Naive thymus-derived CD4-positive, alpha-beta T cell (primary cell): ENCODE data around the gene AEBP1. TPM values are rescaled to one million over a fixed set of nuclear protein-coding genes. Genes with fewer than 3 reads are reported as not detected.

Source experiments
- ATAC-seq: fragments of 150-1000 bp; cut with Tn5 transposase; 2 replicates; pipeline ENCODE4 v1.10.0; 2021; ENCODE audit warnings: mild to moderate bottlenecking, moderate library complexity
- CTCF ChIA-PET: fragments of 350-600 bp; sonication (Branson Sonifier 250); formaldehyde crosslinking; loops from one replicate; lab custom pipeline; 2021; ENCODE audit warnings: antibody characterized with exemption; lab: Charles Lee
- POLR2A ChIA-PET: fragments of 350-600 bp; sonication (Branson Sonifier 250); formaldehyde crosslinking; loops from one replicate; lab custom pipeline; 2021; ENCODE audit warnings: antibody characterized with exemption, inconsistent platforms; lab: Charles Lee
- DNase-seq, 9 donors: peaks; one replicate each; pipeline versions ENCODE4 v3.0.0 to v3.0.0-alpha.2; 2020 to 2022; ENCODE audit warnings: mixed read lengths in 1 of 9
- H3K27ac ChIP-seq: one replicate; pipeline ENCODE4 v1.7.0; 2013; ENCODE audit warnings: mild to moderate bottlenecking, low read depth, low read length, moderate library complexity
- H3K27me3 ChIP-seq, 2 donors: one replicate each; pipeline ENCODE4 v1.7.0; 2013; ENCODE audit warnings: low read length in 2 of 2, mild to moderate bottlenecking in 2 of 2, moderate library complexity in 2 of 2; ENCODE audit not compliant: control insufficient read depth in 2 of 2, insufficient read depth in 2 of 2
- H3K36me3 ChIP-seq, 3 experiments: 1 replicate in 2 of 3; 2 replicates in 1 of 3; pipeline ENCODE4 v1.7.0; 2013; ENCODE audit warnings: low read length in 3 of 3, mild to moderate bottlenecking in 3 of 3, moderate library complexity in 1 of 3; ENCODE audit not compliant: insufficient read depth in 3 of 3, control insufficient read depth in 2 of 3
- H3K4me1 ChIP-seq, 2 donors: one replicate each; pipeline ENCODE4 v1.7.0; 2013; ENCODE audit warnings: low read length in 2 of 2, mild to moderate bottlenecking in 2 of 2, moderate library complexity in 1 of 2; ENCODE audit not compliant: control insufficient read depth in 2 of 2, insufficient read depth in 2 of 2
- H3K4me3 ChIP-seq: 2 replicates; pipeline ENCODE4 v1.7.0; 2013; ENCODE audit warnings: mild to moderate bottlenecking, low read length
- H3K9me3 ChIP-seq, 3 experiments: 1 replicate in 2 of 3; 2 replicates in 1 of 3; pipeline ENCODE4 v1.7.0; 2013; ENCODE audit warnings: low read length in 3 of 3; ENCODE audit not compliant: control insufficient read depth in 2 of 3
- H3K27ac Mint-ChIP-seq, 9 donors: one replicate each; pipeline ENCODE4 v1.8.0; 2020 to 2022; ENCODE audit warnings: mixed read lengths in 9 of 9, mild to moderate bottlenecking in 8 of 9, moderate library complexity in 5 of 9, inconsistent platforms in 2 of 9
- H3K27me3 Mint-ChIP-seq, 5 donors: one replicate each; pipeline ENCODE4 v1.8.0; 2021 to 2022; ENCODE audit warnings: mixed read lengths in 5 of 5, mild to moderate bottlenecking in 1 of 5
- H3K36me3 Mint-ChIP-seq, 5 donors: one replicate each; pipeline ENCODE4 v1.8.0; 2020 to 2022; ENCODE audit warnings: mixed read lengths in 5 of 5, mild to moderate bottlenecking in 3 of 5, inconsistent platforms in 1 of 5
- H3K4me1 Mint-ChIP-seq, 7 donors: one replicate each; pipeline ENCODE4 v1.8.0; 2020 to 2022; ENCODE audit warnings: mixed read lengths in 7 of 7, mild to moderate bottlenecking in 3 of 7, inconsistent platforms in 1 of 7
- H3K4me3 Mint-ChIP-seq, 10 donors: one replicate each; pipeline ENCODE4 v1.8.0; 2020 to 2022; ENCODE audit warnings: mild to moderate bottlenecking in 10 of 10, mixed read lengths in 10 of 10, moderate library complexity in 6 of 10, inconsistent platforms in 2 of 10
- H3K9me3 Mint-ChIP-seq, 11 donors: one replicate each; pipeline ENCODE4 v1.8.0; 2020 to 2022; ENCODE audit warnings: mixed read lengths in 11 of 11, mild to moderate bottlenecking in 4 of 11, inconsistent platforms in 1 of 11, moderate library complexity in 1 of 11
- intact Hi-C, 2 donors: fragments of 100-400 bp; cut with micrococcal nuclease; formaldehyde crosslinking; loops; one replicate each; pipeline ENCODE4 v1.15.1; 2023
- polyA plus RNA-seq, 2 donors: library from polyadenylated mRNA; unstranded; fragments of 300-500 nt; fragmentation: Illumina TruSeq; gene quantifications; one replicate each; pipeline ENCODE4 v1.2.3, GENCODE V29; 2021
- total RNA-seq, 6 experiments: library from RNA in 5 of 6; stranded (reverse) in 5 of 6; gene quantifications; 1 replicate in 5 of 6; 2 replicates in 1 of 6; pipeline ENCODE4 v1.2.3 and lab custom pipeline; 2021 to 2026

AEBP1 gene
- total and polyA plus RNA-seq, 7 experiments from 2014 or later, result 3.0 to 33.1 (median 13.5) TPM

DNA sequence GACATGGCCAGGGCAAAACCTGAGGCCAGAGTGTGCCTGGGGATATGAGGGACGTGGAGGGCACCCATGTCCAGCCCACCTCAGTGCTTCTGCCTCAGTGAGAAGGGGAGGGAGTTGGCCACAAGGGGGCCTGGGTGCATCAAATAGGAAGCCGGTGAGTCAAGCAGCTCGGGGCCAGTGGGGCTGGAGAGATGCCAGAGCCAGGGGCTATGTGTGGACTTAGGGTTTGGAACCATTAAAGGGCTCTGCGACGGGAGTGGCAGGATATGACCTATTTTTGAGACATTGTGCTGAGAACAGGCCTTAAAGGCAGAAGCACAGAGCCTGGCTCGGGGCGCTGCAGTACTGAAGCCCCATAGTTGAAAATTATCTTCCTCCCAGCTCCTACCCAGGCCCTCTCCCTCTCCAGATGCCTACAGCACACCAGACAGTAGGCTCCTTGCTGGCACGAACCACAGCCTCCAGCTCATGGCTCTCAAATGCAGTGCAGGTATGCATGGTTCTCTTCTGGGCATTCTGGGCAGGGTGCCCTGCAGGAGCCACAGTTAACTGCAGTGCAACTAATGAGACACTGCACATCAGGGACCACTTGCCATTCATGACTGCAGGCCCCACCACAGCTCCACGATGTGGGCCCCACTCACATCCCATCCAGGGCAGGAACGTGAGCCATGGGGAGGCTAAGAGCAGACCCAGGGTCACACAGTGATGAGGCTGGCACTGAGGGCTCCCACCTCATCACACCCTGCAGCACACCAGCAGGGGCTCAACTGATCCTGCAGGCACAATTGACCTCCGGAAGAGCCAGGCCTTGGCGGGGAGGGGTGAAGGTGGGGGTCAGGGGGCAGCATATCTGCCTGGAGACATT lies 31.5 kb upstream of the AEBP1 start:
- peaks cover 2 to 34% (median 18%) of the 10 kb centered on the region in 7 donors for H3K4me1 Mint-ChIP-seq
- DNase-seq (peak in 2 of 9 donors; percentile 26 to 36), ATAC-seq (peak; percentile 46)
- intact Hi-C loops, result loop anchor here (1.0 to 5.0 kb wide), 4 partner anchors 9 to 405 kb away; no protein-coding TSS in a partner anchor
- no peak overlapping the region for H3K4me3 Mint-ChIP-seq
- no peaks in the 10 kb centered on the region for H3K9me3 ChIP-seq
- H3K9me3 Mint-ChIP-seq, result peaks cover 0 to 11% (median 0%) of the 10 kb centered on the region in 11 donors
- no peaks in the 10 kb centered on the region for H3K27me3 ChIP-seq
- peaks cover 0 to 52% (median 10%) of the 10 kb centered on the region in 3 experiments for H3K36me3 ChIP-seq
- ChIA-PET POLR2A (interaction anchor here (0.6 to 1.5 kb wide), 5 partner anchors 9 to 355 kb away, joined by 3 to 5 read pairs (median 3); no protein-coding TSS in a partner anchor), CTCF (interaction anchor here (0.8 kb wide), 1 partner anchor 9 kb away, joined by 5 read pairs; no protein-coding TSS in a partner anchor)
- no peak overlapping the region for H3K4me3 ChIP-seq
- H3K27me3 Mint-ChIP-seq, result no peaks in the 10 kb centered on the region
- peak overlapping the region in 7 of 9 donors; percentile 9 to 77 (median 60) for H3K27ac Mint-ChIP-seq
- H3K36me3 Mint-ChIP-seq, result peaks cover under 1 to 21% (median 2%) of the 10 kb centered on the region in 5 donors
- H3K27ac ChIP-seq, result no peak overlapping the region
- H3K4me1 ChIP-seq, result no peaks in the 10 kb centered on the region

DNA sequence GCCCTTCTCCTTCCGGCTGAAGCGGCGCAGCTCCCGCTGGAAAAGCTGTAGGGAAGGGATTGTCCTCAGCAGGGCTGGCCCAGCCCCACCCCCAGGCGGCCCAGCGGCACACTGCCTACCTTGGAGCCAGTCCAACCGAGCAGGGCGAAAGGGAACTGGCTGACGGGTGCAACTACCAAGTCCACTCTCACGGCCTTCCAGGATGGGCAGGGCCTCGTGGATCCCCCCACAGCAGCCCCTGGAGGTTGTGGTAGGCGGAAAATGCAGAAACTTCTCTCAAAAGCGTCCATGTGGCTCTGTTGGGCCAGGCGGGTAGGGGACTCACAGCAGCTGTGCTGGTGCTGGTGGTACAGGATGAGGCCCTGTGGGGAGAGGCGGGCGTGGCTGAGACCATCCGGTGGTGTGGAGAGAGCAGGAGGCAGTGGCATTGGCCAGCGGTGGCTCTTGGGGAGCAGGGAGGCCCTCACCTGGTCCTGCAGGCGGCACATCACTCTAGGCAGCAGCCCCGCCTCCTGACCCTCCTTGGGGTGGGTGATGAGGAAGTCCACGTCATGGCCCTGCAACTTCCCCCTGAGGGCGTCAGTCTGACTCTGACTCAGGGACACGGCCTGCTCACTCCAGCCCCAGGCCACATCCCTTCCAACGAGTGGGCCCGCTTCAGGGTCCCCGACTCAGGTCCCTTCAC lies 30.3 kb upstream of the AEBP1 start:
- Histone ChIP-seq H3K9me3 (no peaks in the 10 kb centered on the region), H3K4me3 (no peak overlapping the region), H3K27ac (peak overlapping the region; percentile 25), H3K36me3 (peaks cover 12 to 64% (median 18%) of the 10 kb centered on the region in 3 experiments), H3K27me3 (no peaks in the 10 kb centered on the region), H3K4me1 (no peaks in the 10 kb centered on the region)
- Mint-ChIP-seq H3K36me3 (peaks cover 5 to 26% (median 8%) of the 10 kb centered on the region in 5 donors), H3K4me1 (peaks cover 7 to 32% (median 11%) of the 10 kb centered on the region in 7 donors), H3K9me3 (peaks cover 0 to 4% (median 0%) of the 10 kb centered on the region in 11 donors), H3K27ac (peak overlapping the region in 5 of 9 donors; percentile 18 to 69 (median 38)), H3K4me3 (peak overlapping the region in 1 of 10 donors; percentile 12), H3K27me3 (no peaks in the 10 kb centered on the region)
- intact Hi-C loops, result loop anchor here (2.0 to 5.0 kb wide), 2 partner anchors 123 to 403 kb away; no protein-coding TSS in a partner anchor
- DNase-seq, result peak in 1 of 9 donors; percentile 41
- peak; percentile 96 for ATAC-seq
- POLR2A ChIA-PET, result interaction anchor here (1.0 to 1.5 kb wide), 2 partner anchors 11 to 18 kb away, joined by 3 to 5 read pairs; no protein-coding TSS in a partner anchor
- CTCF ChIA-PET, result interaction anchor here (1.3 kb wide), 1 partner anchor 30 kb away, joined by 3 read pairs; no protein-coding TSS in a partner anchor

DNA sequence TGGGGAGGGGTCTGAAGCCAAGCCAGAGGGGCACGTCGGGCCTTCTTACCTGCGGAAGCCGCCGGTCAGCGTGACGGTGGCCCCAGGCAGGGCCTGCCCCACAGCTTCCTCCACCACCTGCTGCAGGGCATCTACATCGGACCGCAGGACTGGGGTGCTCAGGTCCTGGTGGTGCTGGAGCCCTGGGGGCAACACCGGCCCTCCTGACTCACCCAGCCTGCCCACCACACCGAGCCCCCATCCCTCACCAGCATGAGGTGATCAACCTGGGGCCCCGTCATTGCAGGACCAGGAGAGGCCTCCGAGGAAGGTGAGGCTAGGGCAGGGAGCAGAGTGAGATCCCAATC lies 29.8 kb upstream of the AEBP1 start:
- DNase-seq (no peak), ATAC-seq (peak; percentile 37)
- Mint-ChIP-seq H3K4me1 (peaks cover 7 to 33% (median 9%) of the 10 kb centered on the region in 7 donors), H3K27ac (peak overlapping the region in 1 of 9 donors; percentile 38), H3K27me3 (no peaks in the 10 kb centered on the region), H3K4me3 (no peak overlapping the region), H3K9me3 (no peaks in the 10 kb centered on the region), H3K36me3 (peaks cover 5 to 26% (median 8%) of the 10 kb centered on the region in 5 donors)
- POLR2A ChIA-PET, result interaction anchor here (1.0 kb wide), 1 partner anchor 18 kb away, joined by 3 read pairs; no protein-coding TSS in a partner anchor
- Histone ChIP-seq H3K4me1 (no peaks in the 10 kb centered on the region), H3K36me3 (peaks cover 15 to 69% (median 23%) of the 10 kb centered on the region in 3 experiments), H3K9me3 (no peaks in the 10 kb centered on the region), H3K4me3 (no peak overlapping the region), H3K27ac (peak overlapping the region; percentile 25), H3K27me3 (no peaks in the 10 kb centered on the region)
- CTCF ChIA-PET, result interaction anchor here (1.3 kb wide), 1 partner anchor 31 kb away, joined by 3 read pairs; no protein-coding TSS in a partner anchor
- intact Hi-C loops, result loop anchor here in 1 of 2 donors (5.0 kb wide), 1 partner anchor 403 kb away; no protein-coding TSS in a partner anchor

DNA sequence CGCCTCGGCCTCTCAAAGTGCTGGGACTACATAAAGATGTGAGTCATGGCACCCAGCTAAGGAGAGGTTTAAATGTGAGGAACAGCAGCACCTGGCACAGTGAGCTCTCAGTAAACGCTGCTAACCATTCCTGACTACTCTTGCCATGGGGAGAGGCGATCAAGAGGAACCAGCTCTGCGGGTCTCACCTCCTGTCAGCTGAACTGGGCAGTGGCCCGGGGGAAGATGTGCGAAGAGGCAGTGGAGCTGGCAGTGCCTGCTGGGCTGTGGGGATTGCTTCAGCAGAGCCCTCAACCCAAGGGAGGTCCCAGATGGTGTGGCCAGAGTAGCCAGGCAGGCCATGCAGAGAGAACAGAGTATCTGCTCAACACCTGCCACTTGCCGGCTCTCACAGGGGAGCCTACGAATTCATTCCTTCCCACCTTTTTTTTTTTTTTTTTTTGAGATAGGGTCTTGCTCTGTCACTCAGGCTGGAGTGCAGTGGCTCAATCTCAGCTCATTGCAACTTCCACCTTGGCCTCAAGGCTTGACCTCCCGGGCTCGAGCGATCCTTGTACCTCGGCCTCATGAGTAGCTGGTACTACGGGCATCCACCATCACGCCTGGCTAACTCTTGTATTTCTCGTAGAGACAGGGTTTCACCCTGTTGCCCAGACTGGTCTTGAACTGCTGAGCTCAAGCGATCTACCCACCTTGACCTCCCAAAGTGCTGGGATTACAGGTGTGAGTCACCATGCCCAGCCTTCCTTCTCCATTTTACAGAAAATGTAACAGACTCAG lies 28.7 kb upstream of the AEBP1 start:
- H3K36me3 ChIP-seq, result peaks cover 15 to 81% (median 23%) of the 10 kb centered on the region in 3 experiments
- H3K27ac ChIP-seq, result no peak overlapping the region

DNA sequence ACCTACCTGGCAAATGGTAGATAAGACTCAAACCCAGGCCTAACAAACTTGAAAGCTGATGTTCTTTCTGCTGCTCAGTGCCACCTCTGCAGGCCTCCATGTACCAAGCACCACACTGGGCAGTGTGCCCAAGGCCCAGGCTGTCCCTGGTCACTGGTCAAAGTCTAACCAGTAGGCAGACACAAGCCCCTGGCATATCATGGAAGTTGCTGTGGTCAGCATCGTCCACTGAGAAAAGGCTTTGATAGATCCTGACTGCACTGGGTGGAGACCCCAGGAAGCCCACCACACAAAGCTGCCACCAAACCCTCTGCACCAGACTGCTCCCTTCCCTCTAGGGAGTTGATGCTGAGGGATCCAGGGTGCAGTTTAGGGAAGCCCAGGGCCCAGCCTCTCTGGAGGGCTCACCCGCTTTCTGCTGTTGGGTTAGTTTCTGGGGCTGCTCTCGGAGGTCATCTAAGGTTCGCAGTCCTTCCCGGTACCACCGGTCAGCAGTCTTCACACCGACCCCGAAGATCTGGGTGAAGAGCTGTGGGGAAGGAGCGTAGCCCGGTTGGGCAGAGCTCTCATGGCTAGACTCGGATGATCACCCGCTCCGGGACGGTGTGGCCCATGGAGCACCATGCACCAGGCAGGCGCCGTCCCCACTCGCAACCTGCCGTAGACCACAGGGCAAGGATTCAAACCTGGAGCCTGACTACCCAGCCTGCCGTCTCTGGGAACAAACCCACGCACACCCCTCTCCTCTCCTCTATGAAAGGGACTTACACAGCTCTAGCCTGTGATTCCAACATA lies 27.8 kb upstream of the AEBP1 start:
- Mint-ChIP-seq H3K4me1 (peaks cover 11 to 36% (median 14%) of the 10 kb centered on the region in 7 donors), H3K27ac (peak overlapping the region in 3 of 9 donors; percentile 8 to 46 (median 41)), H3K36me3 (peaks cover 5 to 32% (median 12%) of the 10 kb centered on the region in 5 donors), H3K4me3 (no peak overlapping the region), H3K9me3 (no peaks in the 10 kb centered on the region), H3K27me3 (no peaks in the 10 kb centered on the region)
- H3K27me3 ChIP-seq, result no peaks in the 10 kb centered on the region
- no peak for DNase-seq
- intact Hi-C loops, result no loop called here
- POLR2A ChIA-PET, result interaction anchor here (0.6 to 1.3 kb wide), 4 partner anchors 9 to 155 kb away, joined by 3 to 4 read pairs (median 3); partner anchors contain the start of gene PGAM2
- H3K9me3 ChIP-seq, result no peaks in the 10 kb centered on the region
- peaks cover 15 to 83% (median 23%) of the 10 kb centered on the region in 3 experiments for H3K36me3 ChIP-seq
- H3K27ac ChIP-seq, result no peak overlapping the region
- CTCF ChIA-PET, result no interaction called here
- H3K4me3 ChIP-seq, result no peak overlapping the region
- peaks cover 12 to 14% of the 10 kb centered on the region in 2 donors for H3K4me1 ChIP-seq
- no peak for ATAC-seq

More for the DNA sequence above, 28.7 kb upstream of the AEBP1 start:
- no peak overlapping the region for H3K4me3 ChIP-seq
- no peaks in the 10 kb centered on the region for H3K9me3 Mint-ChIP-seq
- peaks cover 4 to 6% of the 10 kb centered on the region in 2 donors for H3K4me1 ChIP-seq
- H3K4me1 Mint-ChIP-seq, result peaks cover 4 to 28% (median 8%) of the 10 kb centered on the region in 7 donors
- H3K27me3 ChIP-seq, result no peaks in the 10 kb centered on the region
- DNase-seq, result no peak
- no peak for ATAC-seq
- H3K4me3 Mint-ChIP-seq, result no peak overlapping the region
- H3K9me3 ChIP-seq, result no peaks in the 10 kb centered on the region
- no peaks in the 10 kb centered on the region for H3K27me3 Mint-ChIP-seq
- ChIA-PET POLR2A (interaction anchor here (0.6 to 1.3 kb wide), 4 partner anchors 10 to 13 kb away, joined by 3 to 4 read pairs (median 3); partner anchors contain the start of gene PGAM2), CTCF (interaction anchor here (0.6 to 1.3 kb wide), 2 partner anchors 10 to 32 kb away, joined by 3 read pairs; partner anchors contain the start of gene PGAM2)
- peaks cover 5 to 26% (median 8%) of the 10 kb centered on the region in 5 donors for H3K36me3 Mint-ChIP-seq
- peak overlapping the region in 2 of 9 donors; percentile 41 to 52 for H3K27ac Mint-ChIP-seq
- intact Hi-C loops, result no loop called here
